ENCODE data around the gene OR51M1.

DNA sequence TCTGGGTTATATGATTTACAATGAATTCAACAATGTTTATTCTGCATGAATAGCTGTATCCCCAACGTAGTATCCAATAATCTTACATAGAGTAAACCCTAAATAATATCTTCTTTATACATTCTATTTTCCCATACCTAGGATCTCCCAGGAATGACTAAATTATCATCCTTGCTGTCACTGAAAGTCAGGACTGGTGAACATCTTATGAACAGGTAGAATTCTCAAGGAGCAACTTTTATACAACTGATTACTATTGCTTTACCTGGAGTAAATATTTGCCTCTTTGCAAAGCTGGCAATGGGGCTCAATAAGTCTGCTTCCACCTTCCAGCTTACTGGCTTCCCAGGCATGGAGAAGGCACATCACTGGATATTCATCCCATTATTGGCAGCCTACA, 32.4 kb upstream of the OR51M1 start, which contains the start of gene OR51B6:
- TF ChIP-seq EZH2 (IDR thresholded peaks at IDR 0.05) = no peak
- TF ChIP-seq POLR2AphosphoS5 (IDR thresholded peaks at IDR 0.05; ENCODE audit: borderline replicate concordance, low read depth, low read length) = no peak

Data from SK-N-MC (cell line).